Neural progenitor cell (in vitro differentiated cells): ENCODE measurements around the gene SLC6A18.

Experiments
- EZH2phosphoT487 ChIP-seq: fragments of 200-600 bp; sonication (generic); IDR thresholded peaks from 2 replicates; pipeline ENCODE4 v1.6.1; 2017; ENCODE audit warnings: antibody characterized with exemption
- TF ChIP-seq, protein P1 (sequence below): fragments of 200-600 bp; sonication (generic); IDR thresholded peaks from 2 replicates; pipeline ENCODE4 v1.5.1; 2017; ENCODE audit warnings: antibody characterized with exemption, mild to moderate bottlenecking

GRCh38 chr5:1183424-1184162 is 41.6 kb upstream of the SLC6A18 start:
- TF ChIP-seq, protein P1, sequence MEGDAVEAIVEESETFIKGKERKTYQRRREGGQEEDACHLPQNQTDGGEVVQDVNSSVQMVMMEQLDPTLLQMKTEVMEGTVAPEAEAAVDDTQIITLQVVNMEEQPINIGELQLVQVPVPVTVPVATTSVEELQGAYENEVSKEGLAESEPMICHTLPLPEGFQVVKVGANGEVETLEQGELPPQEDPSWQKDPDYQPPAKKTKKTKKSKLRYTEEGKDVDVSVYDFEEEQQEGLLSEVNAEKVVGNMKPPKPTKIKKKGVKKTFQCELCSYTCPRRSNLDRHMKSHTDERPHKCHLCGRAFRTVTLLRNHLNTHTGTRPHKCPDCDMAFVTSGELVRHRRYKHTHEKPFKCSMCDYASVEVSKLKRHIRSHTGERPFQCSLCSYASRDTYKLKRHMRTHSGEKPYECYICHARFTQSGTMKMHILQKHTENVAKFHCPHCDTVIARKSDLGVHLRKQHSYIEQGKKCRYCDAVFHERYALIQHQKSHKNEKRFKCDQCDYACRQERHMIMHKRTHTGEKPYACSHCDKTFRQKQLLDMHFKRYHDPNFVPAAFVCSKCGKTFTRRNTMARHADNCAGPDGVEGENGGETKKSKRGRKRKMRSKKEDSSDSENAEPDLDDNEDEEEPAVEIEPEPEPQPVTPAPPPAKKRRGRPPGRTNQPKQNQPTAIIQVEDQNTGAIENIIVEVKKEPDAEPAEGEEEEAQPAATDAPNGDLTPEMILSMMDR: no peak
- TF ChIP-seq EZH2phosphoT487: no peak
